ENCODE measurements around the gene ADAM23. TPM values are rescaled to one million over a fixed set of nuclear protein-coding genes. Genes with fewer than 3 reads are reported as not detected.
A peak's percentile ranks its signal among the peaks of the same experiment; 100 is the strongest.

ADAM23 gene
- polyA plus RNA-seq, 1 donor (not counting 4 experiments of a cell fraction or from before 2014, with no cell fraction given), result 1.3 TPM

- H3K9me1 ChIP-seq (ENCODE audit: control insufficient read depth, extremely low read depth, insufficient read depth, low read length), result no peaks in the 10 kb centered on the region
- no peaks in the 10 kb centered on the region for H3K79me2 ChIP-seq (ENCODE audit: control insufficient read depth, insufficient read depth, low read length)
- H3K4me3 ChIP-seq (ENCODE audit: control insufficient read depth in 2 of 3, extremely low read depth in 1 of 3, insufficient read depth in 2 of 3, low read depth in 1 of 3, low read length in 3 of 3), result no peak within 1 kb of the TSS
- no peaks in the 10 kb centered on the region for H3K4me1 ChIP-seq (ENCODE audit: control insufficient read depth, extremely low read depth, insufficient read depth, low read length)
- peak within 1 kb of the TSS; percentile 32 for H3K4me2 ChIP-seq (ENCODE audit: control insufficient read depth, extremely low read depth, insufficient read depth, low read depth, low read length)
- dilution Hi-C loops (cut with MboI; ENCODE audit: extremely low pct_ligation_motif_present, low sequenced_read_pairs), result no loop called here
- no peak within 1 kb of the TSS for H2AFZ ChIP-seq (ENCODE audit: control insufficient read depth, low read length)
- peak; percentile 92 for TF ChIP-seq EZH2 (IDR thresholded peaks at IDR 0.05; ENCODE audit: low read length)
- no peak for TF ChIP-seq CTCF (optimal IDR thresholded peaks at IDR 0.05 in 1 of 3, IDR thresholded peaks at IDR 0.05 in 1 of 3, conservative IDR thresholded peaks at IDR 0.05 in 1 of 3; ENCODE audit: extremely low read depth in 1 of 3, insufficient read depth in 2 of 3, low read length in 3 of 3)
- H3K27ac ChIP-seq (ENCODE audit: control insufficient read depth, insufficient read depth, low read length), result no peak within 1 kb of the TSS
- no peaks in the 10 kb centered on the region for H3K9me3 ChIP-seq (ENCODE audit: control insufficient read depth, low read depth, low read length)
- no peaks in the 10 kb centered on the region for H4K20me1 ChIP-seq (ENCODE audit: control insufficient read depth, extremely low read depth, insufficient read depth, low read length)
- no peak within 1 kb of the TSS for H3K9ac ChIP-seq (ENCODE audit: control insufficient read depth, extremely low read depth, insufficient read depth, low read length)
- peak; percentile 34 for FAIRE-seq
- peaks cover 17% of the 10 kb centered on the region for H3K27me3 ChIP-seq (ENCODE audit: control insufficient read depth, extremely low read depth, insufficient read depth, low read length)
- DNase-seq (ENCODE audit: low read depth, low spot score), result peak; percentile 9
- no peaks in the 10 kb centered on the region for H3K36me3 ChIP-seq (ENCODE audit: control insufficient read depth in 2 of 2, extremely low read depth in 1 of 2, insufficient read depth in 2 of 2, low read length in 2 of 2)
These were observed 199.0 kb downstream of the ADAM23 start, which contains the start of gene FAM237A for GRCh38 chr2:206642075-206643025. Gene FAM237A, plus strand, starts transcription at chr2:206642487. Its CDS starts 1,750 bp downstream, at chr2:206644237.

GRCh38 chr2:206647985-206648384 lies 204.7 kb downstream of the ADAM23 start:
- DNase-seq (ENCODE audit: low read depth, low spot score) (no peak), FAIRE-seq (no peak)
- no peaks in the 10 kb centered on the region for H3K36me3 ChIP-seq (ENCODE audit: control insufficient read depth in 2 of 2, extremely low read depth in 1 of 2, insufficient read depth in 2 of 2, low read length in 2 of 2)
- H2AFZ ChIP-seq (ENCODE audit: control insufficient read depth, low read length), result no peak overlapping the region
- H3K4me3 ChIP-seq (ENCODE audit: control insufficient read depth in 2 of 3, extremely low read depth in 1 of 3, insufficient read depth in 2 of 3, low read depth in 1 of 3, low read length in 3 of 3), result no peak overlapping the region
- no peak overlapping the region for H3K9ac ChIP-seq (ENCODE audit: control insufficient read depth, extremely low read depth, insufficient read depth, low read length)
- H3K9me1 ChIP-seq (ENCODE audit: control insufficient read depth, extremely low read depth, insufficient read depth, low read length), result no peaks in the 10 kb centered on the region
- H3K9me3 ChIP-seq (ENCODE audit: control insufficient read depth, low read depth, low read length), result no peaks in the 10 kb centered on the region
- H3K4me2 ChIP-seq (ENCODE audit: control insufficient read depth, extremely low read depth, insufficient read depth, low read depth, low read length), result peak overlapping the region; percentile 10
- no peaks in the 10 kb centered on the region for H4K20me1 ChIP-seq (ENCODE audit: control insufficient read depth, extremely low read depth, insufficient read depth, low read length)
- H3K27ac ChIP-seq (ENCODE audit: control insufficient read depth, insufficient read depth, low read length), result no peak overlapping the region
- dilution Hi-C loops (cut with MboI; ENCODE audit: extremely low pct_ligation_motif_present, low sequenced_read_pairs), result no loop called here
- TF ChIP-seq EZH2 (IDR thresholded peaks at IDR 0.05; ENCODE audit: low read length), result no peak
- no peak for TF ChIP-seq CTCF (optimal IDR thresholded peaks at IDR 0.05 in 1 of 3, IDR thresholded peaks at IDR 0.05 in 1 of 3, conservative IDR thresholded peaks at IDR 0.05 in 1 of 3; ENCODE audit: extremely low read depth in 1 of 3, insufficient read depth in 2 of 3, low read length in 3 of 3)
- H3K4me1 ChIP-seq (ENCODE audit: control insufficient read depth, extremely low read depth, insufficient read depth, low read length), result no peaks in the 10 kb centered on the region
- no peaks in the 10 kb centered on the region for H3K27me3 ChIP-seq (ENCODE audit: control insufficient read depth, extremely low read depth, insufficient read depth, low read length)
- no peaks in the 10 kb centered on the region for H3K79me2 ChIP-seq (ENCODE audit: control insufficient read depth, insufficient read depth, low read length)

All from keratinocyte (primary cell).